Measurements from ENCODE around the gene KCNK6.

The KCNK6 gene

DNA sequence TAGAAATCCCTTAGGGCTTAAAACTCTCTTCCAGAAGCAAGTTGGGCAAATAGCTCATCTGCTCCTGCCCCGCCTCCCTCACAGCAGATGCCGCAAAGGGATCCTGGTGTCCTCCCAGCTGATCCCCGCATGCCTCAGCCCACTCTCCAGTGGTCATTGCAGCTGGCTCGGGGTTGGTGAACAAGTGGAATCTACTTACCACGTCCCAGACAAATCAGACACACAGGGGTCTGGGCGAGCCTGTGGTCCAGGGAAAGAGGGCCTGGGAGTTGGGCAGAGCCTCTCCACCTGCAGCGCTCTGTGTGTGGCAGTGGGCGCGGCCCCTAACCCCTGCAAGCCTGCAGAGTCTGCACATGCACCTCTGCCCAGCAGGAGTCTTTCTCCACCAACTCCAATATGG lies 26.4 kb upstream of the KCNK6 start:
- DNase-seq (ENCODE audit: extremely low spot score, insufficient read length, low read depth) = no peak
- FAIRE-seq = no peak

DNA sequence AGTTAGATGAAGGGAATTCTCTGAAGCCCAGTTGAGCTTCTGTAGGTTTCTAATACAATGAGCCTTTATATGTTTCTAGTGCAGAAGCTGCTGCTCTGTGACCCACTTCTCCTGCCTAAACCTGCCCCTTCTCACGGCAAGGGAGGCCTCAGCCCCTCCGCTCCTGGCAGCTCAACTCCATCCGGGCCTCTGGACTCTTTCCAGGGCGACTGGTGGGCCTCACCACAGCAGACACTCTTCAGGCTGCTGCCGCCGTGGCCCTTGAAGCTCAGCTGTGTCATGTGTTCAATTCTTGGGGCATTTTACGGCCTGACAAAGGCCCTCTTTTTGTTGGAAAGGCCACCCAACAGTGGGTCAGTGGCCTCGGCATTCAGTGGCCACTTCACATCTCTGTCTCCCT lies 25.6 kb upstream of the KCNK6 start:
- DNase-seq (ENCODE audit: extremely low spot score, insufficient read length, low read depth) (no peak), FAIRE-seq (no peak)

DNA sequence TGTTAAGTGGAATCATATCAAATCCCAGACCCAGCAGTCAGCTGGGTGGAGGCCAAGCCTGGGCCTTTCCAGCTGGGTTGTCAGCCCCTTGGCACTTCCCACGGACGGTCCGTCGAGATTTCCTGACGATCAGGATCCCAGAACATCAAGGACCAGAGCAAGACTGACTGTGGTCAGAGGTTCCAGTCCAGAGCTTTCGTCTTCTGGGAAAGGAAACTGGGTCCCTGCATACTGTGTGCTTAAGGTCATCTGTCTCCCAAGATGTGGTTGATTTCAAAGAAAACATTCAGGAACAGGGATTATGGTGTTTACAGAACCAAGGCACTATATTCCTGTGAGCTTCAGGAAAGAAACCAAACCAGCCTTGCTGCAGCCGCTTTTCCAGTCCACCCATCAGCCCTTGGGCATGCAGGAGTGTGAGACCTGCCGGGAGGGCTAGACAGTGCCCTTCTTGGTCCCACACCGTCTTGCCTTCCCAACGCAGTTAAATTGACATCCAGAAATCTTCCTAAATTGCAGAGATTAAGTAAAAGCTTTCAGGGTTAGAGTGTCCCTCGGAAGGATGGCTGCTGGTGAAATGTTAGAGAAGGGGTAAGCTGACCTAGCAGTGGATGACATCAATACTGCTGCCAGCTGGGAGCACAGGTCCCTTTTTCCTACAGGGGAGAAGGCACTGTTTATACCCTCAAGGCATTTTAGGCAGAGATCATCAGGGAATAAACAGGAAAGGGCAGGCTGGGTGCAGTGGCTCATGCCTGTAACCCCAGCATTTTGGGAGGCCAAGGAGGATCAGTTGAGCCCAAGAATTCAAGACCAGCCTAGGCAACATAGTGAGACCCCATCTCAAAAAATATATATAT lies 20.6 kb upstream of the KCNK6 start:
- DNase-seq (ENCODE audit: extremely low spot score, insufficient read length, low read depth) = no peak
- FAIRE-seq = no peak

DNA sequence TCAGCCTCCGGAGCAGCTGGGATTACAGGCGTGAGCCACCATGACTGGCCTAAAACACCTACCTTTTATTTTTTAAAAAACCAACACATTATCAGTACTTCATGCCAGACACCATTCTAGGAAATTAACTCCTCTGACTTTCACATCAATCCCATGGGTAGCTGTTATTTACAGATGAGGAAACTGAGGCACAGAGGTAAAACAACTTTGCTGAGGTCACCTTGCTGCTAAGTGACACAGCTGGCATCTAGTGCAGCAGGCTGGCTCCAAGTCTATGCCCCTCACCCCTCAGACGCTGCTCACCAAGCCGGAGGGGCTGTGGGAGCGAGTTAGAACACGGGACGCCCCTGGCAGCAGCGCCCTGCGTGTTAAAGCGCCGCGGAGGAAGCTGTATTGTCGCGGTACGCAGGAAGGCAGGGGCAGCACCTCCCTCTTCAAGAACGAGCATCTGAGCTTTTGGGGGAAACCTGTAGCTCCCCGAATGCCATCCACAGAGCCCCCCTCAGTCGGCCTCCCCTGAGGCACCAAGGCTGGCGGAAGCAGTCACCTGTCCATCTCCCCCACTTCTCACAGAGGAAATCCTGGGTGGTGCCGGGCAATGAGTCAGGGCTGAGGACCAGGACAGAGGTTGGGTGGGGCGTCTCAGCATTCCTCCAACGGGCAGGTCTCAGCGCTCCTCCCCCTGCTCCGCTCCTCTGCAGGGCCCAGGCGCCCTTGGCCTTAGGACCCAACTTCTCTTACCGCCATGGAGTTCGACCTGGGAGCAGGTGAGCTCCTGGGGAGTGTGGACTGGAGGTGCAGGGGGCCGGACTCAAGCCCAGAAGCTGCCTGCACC lies 15.9 kb upstream of the KCNK6 start, which contains the start of gene C19orf33:
Gene C19orf33 (plus strand): TSS at position 735 of the 835 bp plus-strand sequence. CDS start 11 bp downstream, at position 746.
- no peak for DNase-seq (ENCODE audit: extremely low spot score, insufficient read length, low read depth)
- FAIRE-seq = no peak

DNA sequence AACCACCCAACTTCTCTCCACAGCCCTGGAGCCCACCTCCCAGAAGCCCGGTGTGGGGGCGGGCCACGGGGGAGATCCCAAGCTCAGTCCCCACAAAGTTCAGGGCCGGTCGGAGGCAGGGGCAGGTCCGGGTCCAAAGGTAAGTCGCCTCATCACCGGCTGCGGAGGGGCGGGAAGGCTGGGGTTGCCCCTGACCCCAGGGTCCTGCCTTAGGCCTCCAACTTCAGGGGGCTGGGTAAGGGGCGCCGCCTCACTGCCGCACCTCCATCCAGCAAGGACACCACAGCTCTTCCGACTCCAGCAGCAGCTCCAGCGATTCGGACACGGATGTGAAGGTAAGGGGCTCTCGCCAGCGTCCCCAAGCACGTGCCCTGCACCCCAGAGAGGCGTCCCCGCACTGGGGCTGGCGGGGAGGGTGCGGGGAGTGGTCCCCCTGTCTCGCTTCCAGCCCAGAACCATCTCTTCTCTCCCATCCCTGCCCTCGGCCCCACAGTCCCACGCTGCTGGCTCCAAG lies 15.2 kb upstream of the KCNK6 start:
- DNase-seq (ENCODE audit: extremely low spot score, insufficient read length, low read depth) = no peak
- no peak for FAIRE-seq

DNA sequence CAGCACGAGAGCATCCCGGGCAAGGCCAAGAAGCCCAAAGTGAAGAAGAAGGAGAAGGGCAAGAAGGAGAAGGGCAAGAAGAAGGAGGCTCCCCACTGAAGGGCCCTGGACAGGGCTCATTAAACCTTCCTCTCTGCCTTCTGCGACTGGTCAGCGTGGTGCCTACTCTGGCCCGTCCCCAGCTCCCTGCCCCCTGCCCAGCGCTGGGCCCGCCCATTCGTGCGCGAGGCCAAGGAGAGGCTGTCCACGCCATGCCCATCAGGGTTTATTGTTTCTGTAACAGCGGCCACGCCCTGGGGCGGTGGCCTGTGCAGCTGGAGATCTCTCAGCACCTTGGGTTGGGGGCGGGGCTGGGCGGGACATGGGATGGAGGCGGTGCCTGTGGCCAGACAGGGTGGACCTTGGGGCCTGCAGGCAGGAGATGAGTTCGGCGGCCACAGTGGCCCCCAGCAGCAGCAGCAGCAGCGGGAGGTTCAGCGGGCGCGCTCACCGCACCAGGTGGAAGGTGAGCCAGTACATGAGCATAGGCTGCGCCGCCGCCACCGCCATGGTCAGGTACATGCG lies 14.7 kb upstream of the KCNK6 start:
- DNase-seq (ENCODE audit: extremely low spot score, insufficient read length, low read depth) (no peak), FAIRE-seq (no peak)

DNA sequence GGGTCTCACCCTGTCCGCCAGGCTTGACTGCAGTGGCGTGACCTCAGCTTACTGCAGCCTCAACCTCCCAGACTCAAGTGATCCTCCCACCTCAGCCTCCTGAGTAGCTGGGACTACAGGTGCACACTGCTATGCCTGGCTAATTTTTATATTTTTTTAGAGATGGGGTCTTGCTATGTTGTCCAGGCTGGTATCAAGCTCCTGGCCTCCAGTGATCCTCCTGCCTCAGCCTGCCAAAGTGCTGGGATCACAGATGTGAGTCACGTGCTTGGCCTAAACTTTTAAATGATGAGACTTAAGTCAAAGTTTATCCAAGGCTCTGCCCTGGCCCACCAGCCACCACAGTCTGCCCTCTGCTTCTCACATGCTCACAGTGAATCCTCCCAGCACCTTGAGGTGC lies 13.4 kb upstream of the KCNK6 start:
- no peak for DNase-seq (ENCODE audit: extremely low spot score, insufficient read length, low read depth)
- no peak for FAIRE-seq

DNA sequence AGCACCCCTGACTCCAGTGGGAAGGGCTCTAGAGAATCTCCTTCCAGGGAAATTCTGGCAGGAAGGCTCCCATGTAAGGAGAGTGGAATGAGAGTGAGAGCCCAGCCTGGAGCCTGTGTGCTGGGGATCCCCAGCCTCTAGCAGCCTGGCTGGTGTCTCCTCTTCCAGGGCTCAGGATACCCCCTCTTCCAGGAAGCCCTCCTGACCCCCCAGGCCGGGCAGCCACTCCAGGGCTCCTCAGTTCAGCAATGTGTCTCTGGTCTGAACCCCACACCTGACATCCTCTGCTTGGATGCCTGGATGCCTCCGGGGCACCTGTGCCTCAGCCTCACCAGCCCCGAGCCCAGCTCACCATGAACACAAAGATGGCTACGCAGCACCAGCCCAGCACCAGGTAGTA lies 12.6 kb upstream of the KCNK6 start:
- FAIRE-seq = no peak
- DNase-seq (ENCODE audit: extremely low spot score, insufficient read length, low read depth) = no peak

DNA sequence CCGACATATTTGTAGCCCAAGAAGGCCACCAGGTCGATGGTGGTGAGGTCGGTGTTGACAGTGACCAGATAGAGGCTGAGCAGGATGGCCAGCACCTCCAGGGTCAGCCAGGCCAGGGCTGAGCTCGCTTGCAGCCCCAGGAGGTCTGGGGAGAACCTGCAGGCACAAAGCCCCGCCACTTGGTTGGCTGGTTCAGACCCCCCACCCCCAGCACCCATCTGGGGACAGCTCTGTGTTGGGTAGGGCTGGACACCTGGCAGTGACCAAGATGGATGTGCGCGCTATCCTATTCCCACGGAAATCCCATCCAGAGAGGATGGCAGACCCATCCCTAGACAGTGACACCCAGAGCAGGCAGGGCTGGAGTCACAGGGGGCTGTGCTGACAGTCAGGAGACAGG lies 12.0 kb upstream of the KCNK6 start:
- DNase-seq (ENCODE audit: extremely low spot score, insufficient read length, low read depth) (no peak), FAIRE-seq (no peak)

DNA sequence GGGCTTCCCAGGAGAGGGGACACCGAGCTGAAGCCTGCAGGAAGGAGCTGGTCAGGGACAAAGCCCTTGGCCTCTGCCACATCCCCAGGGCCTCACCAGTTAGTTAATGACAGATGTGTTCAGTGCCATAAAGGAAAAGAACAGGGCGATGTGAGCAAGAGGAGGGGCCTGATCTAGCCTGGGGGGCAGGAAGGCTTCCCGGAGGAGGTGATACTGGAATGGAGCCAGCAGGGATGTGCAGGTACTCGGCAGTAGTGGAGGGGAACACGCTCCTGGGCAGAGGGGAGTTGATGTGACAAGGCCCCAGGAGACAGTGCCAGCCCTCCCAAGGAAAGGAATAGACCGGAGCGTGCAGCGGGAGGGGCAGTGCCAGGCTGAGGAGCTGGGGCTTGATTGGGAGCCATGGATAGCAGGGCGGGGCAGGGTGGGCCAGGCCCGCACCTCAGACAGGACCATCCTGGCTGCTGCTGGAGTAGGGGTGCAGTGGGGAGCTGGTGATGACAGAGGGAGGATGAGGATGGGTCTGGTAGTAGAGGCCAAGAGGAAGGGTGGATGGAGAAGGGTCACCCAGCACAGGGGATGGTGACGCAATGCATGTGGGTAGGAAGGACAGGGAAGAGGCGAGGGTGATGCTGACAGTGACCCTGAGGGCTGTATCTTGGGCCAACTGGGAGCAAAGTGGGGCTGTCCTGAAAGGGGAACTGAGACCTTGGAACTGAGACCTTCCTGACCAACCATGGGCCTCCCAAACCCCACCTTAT lies 11.5 kb upstream of the KCNK6 start:
- no peak for FAIRE-seq

DNA sequence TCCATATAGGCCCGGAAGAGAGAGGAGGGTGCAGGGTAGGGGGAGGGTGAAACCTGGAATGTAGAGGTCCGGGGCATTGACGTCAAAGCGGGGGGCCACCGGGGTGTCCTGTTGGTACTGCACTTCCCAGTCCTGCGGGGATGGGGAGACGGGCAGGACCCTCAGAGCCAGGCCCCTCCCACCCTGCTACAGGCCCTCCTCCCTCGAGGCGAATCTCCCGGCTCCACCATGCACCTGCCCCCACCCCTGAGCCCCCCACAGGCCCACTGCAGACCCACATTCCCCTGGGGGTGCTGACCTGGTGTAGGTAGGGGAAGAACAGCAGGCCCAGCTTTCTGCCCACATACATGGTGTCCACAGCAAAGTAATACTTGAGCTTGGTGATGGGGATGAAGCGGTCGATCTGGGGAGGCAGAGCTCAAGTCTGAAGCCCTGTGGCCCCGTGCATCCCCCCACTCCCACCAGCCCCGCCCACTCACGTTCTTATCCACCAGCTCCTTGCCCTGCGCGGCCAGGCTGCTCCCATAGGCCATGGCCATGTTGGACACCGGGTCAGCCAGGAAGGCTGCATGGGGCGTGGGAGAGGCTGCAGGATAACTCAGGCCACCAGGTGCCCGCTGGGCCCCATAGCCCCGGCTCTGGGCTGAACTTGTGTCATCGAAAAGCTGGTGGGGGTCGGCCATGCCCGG lies 10.6 kb upstream of the KCNK6 start:
- DNase-seq (ENCODE audit: extremely low spot score, insufficient read length, low read depth) (no peak), FAIRE-seq (no peak)

More for the DNA sequence above, 11.5 kb upstream of the KCNK6 start:
- no peak for DNase-seq (ENCODE audit: extremely low spot score, insufficient read length, low read depth)

DNA sequence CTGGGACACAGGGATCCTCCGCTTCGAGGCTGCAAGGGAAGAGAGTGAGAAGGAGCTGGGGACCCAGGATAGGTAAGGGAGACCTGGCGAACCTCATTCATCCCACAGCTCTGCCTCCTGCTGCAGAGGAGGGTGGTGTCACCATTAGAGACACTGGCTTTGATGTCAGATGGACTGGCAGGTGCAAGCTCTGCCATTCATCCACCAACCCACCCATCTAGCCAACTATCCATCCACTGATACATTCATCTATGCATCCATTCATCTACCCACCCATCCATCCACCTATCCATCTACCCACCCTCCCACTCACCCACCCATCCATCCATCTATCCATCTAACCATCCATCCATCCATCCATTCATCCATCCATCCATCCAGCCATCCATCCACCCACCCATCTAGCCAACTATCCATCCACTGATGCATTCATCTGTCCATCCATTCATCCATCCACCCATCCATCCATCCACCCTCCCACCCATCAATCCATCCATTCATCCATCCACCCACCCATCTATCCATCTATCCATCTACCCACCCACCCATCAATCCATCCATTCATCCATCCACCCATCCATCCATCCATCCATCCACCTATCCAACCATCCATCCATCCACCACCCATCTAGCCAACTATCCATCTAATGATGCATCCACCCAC lies 9.9 kb upstream of the KCNK6 start:
- DNase-seq (ENCODE audit: extremely low spot score, insufficient read length, low read depth) (no peak), FAIRE-seq (no peak)

DNA sequence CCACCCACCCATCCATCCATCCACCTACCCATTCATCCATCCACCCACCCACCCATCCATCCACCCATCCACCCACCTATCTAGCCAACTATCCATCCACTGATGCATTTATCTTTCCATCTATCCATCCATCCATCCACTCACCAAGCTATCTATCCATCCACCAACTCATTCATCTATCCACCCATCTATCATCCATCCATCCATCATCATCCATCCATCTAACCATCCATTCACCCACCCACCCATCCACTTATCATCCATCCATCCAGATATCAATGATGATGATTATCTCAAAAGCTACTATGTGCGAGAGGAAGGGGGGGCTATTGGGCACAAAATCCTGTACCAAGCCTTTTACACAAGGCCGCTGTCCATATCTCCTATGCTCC lies 9.4 kb upstream of the KCNK6 start:
- no peak for DNase-seq (ENCODE audit: extremely low spot score, insufficient read length, low read depth)
- no peak for FAIRE-seq

DNA sequence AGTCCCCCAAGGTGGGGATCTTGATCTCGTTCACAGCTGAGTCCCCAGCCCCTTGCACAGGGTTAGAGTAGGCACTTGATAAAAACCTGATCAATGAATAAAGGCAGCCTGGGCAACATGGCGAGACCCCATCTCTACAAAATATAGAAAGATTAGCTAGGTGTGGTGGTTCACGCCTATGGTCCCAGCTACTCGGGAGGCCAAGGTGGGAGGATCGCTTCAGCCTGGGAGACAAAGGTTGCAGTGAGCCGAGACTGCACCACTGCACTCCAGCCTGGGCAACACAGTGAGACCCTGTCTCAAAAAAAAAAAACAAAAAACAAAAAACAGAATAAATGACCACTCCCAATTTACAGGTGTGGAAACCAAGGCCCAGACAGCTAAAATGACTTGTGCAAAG lies 8.7 kb upstream of the KCNK6 start:
- DNase-seq (ENCODE audit: extremely low spot score, insufficient read length, low read depth) (no peak), FAIRE-seq (no peak)

DNA sequence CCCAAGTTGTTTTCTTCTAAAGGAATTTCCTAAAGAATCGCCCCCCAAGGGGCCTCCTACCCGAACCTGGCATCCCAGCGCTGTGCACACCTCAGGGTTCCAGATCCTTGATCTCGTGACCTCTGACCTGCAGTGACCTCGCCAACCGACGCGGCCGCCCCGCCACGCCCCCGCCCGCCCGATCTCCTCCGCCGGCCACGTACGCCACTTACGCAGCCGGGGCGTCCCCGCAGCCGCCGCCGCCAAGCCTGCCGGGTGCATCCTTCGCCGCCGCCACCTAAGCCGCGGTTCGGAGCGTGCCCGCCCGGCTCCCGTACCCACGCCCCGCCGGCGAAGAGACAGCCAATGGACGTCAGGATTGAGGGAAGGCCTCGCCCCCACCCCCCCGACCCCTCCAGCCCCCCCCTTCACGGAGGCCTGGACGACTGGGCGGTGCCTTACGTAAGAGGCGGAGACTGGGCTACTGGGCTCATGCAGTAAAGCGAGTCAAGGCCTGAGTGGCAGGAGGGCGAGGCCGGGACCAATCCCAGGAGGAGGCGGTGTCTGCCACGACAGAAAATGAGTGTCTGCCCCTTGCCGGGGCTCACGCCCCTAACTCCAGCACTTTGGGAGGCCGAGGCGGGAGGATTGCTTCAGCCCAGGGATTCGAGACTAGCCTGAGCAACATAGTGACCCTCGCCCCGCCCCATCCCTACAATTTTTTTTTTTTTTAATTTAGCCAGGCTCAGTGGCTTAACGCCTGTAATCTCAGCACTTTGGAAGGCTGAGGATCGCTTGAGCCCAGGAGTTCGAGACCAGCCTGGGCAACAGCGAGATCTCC lies 3.8 kb upstream of the KCNK6 start, which contains the start of gene YIF1B:
Gene YIF1B (minus strand): TSS at position 291 of the 820 bp plus-strand sequence. CDS start 30 bp downstream, at position 261.
- DNase-seq (ENCODE audit: extremely low spot score, insufficient read length, low read depth) (peak; percentile 98), FAIRE-seq (peak; percentile 91)

DNA sequence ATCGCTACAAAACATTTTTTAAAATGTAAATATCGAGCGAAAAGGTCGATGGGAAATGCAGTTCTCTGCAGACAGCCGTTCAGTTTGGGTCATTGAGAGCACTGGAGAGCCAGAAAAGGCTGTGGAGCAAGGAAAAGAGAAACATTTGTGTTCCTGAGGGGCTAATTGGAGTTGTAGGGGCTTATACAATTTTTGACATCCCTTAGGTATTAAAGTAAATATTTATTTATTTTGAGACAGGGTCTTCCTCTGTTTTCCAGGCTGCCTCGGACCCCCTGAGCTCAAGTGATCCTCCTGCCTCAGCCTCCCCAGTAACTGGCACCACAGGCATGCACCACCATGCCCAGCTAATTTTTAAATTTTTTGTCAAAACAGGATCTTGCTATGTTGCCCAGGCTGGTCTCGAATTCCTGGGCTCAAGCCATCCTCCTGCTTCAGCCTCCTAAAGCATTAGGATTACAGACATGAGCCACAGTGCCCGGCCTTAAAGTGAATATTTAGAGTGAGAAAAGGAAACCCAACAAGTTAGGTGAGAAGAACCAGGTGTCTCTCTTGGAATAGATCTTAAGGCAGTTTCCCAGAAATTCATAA lies 3.1 kb upstream of the KCNK6 start:
- FAIRE-seq (no peak), DNase-seq (ENCODE audit: extremely low spot score, insufficient read length, low read depth) (no peak)

DNA sequence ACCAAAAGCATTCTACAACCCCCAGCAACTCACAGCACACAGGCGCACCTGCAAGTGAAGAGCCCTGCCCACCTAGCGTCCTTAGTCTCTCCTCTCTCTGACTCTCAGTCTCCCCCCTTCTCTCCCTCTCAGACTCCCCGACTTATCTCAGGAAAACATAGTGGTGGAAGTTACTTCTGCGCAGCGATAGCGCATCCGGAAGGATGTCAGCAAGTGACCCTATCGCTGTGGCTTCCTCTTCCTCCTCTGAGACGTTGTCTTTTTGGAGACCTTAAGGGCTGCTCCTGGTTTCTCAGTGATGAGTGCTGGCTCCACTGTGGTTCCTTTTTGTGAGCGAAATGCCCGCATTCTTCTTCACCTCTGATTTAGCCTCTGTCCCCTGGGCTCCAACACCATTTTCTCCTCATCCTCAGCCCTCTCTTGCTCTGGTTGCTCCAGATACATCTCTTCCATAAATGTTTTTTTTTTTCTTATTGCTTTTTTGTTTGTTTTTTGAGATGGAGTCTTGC lies 2.5 kb upstream of the KCNK6 start:
- DNase-seq (ENCODE audit: extremely low spot score, insufficient read length, low read depth) (no peak), FAIRE-seq (peak; percentile 82)
